Parathyroid adenoma (tissue), 2 donors: Measurements from ENCODE around the gene TKT.
A peak's percentile ranks its signal among the peaks of the same experiment; 100 is the strongest.

ENCODE experiments used
- H2AFZ ChIP-seq: fragments of 300-600 bp; sonication (generic); one replicate; pipeline ENCODE4 v1.7.0; 2017; ENCODE audit warnings: antibody characterized with exemption, mild to moderate bottlenecking
- H3K27ac ChIP-seq: fragments of 300-600 bp; sonication (generic); one replicate; pipeline ENCODE4 v1.7.0; 2017
- H3K27me3 ChIP-seq: fragments of 300-600 bp; sonication (generic); one replicate; pipeline ENCODE4 v1.7.0; 2017; ENCODE audit warnings: low read length; ENCODE audit not compliant: control insufficient read depth, insufficient read depth
- H3K36me3 ChIP-seq: fragments of 300-600 bp; sonication (generic); one replicate; pipeline ENCODE4 v1.7.0; 2017; ENCODE audit warnings: low read length; ENCODE audit not compliant: control insufficient read depth, insufficient read depth
- H3K4me1 ChIP-seq: fragments of 300-600 bp; sonication (generic); one replicate; pipeline ENCODE4 v1.7.0; 2017; ENCODE audit warnings: control low read depth
- H3K4me2 ChIP-seq: fragments of 300-600 bp; sonication (generic); one replicate; pipeline ENCODE4 v1.7.0; 2017; ENCODE audit warnings: low read length
- H3K4me3 ChIP-seq: fragments of 300-600 bp; sonication (generic); one replicate; pipeline ENCODE4 v1.7.0; 2017; ENCODE audit warnings: low read depth, low read length
- H3K79me2 ChIP-seq: fragments of 300-600 bp; sonication (generic); one replicate; pipeline ENCODE4 v1.7.0; 2017; ENCODE audit warnings: control low read depth
- H3K9ac ChIP-seq: fragments of 300-600 bp; sonication (generic); one replicate; pipeline ENCODE4 v1.7.0; 2017; ENCODE audit warnings: mild to moderate bottlenecking
- H3K9me3 ChIP-seq: fragments of 300-600 bp; sonication (generic); one replicate; pipeline ENCODE4 v1.7.0; 2017; ENCODE audit warnings: low read length; ENCODE audit not compliant: control insufficient read depth
- TF ChIP-seq, protein P1 (sequence below): fragments of 300-600 bp; sonication (generic); IDR thresholded peaks from one replicate; pipeline ENCODE4 v1.7.0; 2017; ENCODE audit warnings: antibody characterized with exemption, mild to moderate bottlenecking
- donor health status: primary hyperparathyroidism.

The TKT gene

DNA sequence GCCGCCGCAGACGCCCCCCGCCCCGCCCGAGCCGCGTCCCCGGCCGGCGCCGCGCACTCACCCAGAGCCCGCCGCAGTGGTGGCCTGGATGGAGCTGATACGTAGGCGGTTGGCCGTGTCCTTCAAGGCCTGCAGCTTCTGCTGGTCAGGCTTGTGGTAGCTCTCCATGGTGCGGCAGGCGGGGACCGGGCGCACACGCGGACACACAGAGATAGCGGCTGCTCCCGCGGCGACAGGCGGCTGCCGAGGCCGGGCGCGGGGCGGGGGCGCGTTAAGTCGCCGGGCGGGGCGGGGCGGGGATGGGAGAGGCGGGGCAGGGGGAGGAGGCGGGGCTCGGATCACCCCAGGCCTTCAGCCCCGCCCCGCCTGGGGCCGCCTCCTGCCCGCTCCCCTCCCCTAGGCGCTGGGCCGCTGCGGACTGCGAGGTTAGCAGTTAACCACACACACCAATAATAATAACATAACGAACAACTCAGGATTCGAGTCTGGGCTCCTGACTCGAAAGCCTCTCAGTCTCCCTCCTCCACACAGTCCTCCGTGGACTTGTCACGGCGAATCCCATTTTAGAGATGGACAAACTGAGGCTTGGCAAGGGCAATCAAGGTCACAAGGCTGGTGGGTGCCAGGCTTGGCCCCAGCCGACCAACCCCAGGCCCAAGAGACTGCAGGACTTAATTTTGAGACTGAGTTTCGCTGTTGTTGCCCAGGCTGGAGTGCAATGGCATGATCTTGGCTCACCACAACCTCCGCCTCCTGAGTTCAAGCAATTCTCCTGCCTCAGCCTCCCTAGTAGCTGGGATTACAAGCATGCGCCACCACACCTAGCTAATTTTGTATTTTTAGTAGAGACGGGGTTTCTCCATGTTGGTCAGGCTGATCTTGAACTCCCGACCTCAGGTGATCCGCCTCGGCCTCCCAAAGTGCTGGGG is at the start of gene TKT:
Gene TKT, minus strand, starts transcription at position 248 of the 929 bp plus-strand sequence. Its CDS starts 80 bp downstream, at position 168.
- H3K27me3 ChIP-seq, result no peaks in the 10 kb centered on the region

GRCh38 chr3:53303957-53304356 is 48.1 kb upstream of the TKT start:
- Histone ChIP-seq H3K4me1 (no peaks in the 10 kb centered on the region), H3K9ac (no peak overlapping the region), H3K27ac (no peak overlapping the region), H3K9me3 (no peaks in the 10 kb centered on the region), H3K4me2 (no peak overlapping the region), H3K79me2 (no peaks in the 10 kb centered on the region), H3K4me3 (no peak overlapping the region), H3K27me3 (no peaks in the 10 kb centered on the region), H3K36me3 (no peaks in the 10 kb centered on the region), H2AFZ (no peak overlapping the region)
- TF ChIP-seq, protein P1, sequence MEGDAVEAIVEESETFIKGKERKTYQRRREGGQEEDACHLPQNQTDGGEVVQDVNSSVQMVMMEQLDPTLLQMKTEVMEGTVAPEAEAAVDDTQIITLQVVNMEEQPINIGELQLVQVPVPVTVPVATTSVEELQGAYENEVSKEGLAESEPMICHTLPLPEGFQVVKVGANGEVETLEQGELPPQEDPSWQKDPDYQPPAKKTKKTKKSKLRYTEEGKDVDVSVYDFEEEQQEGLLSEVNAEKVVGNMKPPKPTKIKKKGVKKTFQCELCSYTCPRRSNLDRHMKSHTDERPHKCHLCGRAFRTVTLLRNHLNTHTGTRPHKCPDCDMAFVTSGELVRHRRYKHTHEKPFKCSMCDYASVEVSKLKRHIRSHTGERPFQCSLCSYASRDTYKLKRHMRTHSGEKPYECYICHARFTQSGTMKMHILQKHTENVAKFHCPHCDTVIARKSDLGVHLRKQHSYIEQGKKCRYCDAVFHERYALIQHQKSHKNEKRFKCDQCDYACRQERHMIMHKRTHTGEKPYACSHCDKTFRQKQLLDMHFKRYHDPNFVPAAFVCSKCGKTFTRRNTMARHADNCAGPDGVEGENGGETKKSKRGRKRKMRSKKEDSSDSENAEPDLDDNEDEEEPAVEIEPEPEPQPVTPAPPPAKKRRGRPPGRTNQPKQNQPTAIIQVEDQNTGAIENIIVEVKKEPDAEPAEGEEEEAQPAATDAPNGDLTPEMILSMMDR, result no peak

More for the DNA sequence above, at the start of gene TKT:
- TF ChIP-seq, protein P1, result no peak
- Histone ChIP-seq H3K9me3 (no peaks in the 10 kb centered on the region), H2AFZ (peak within 1 kb of the TSS; percentile 91), H3K9ac (peak within 1 kb of the TSS; percentile 72), H3K36me3 (no peaks in the 10 kb centered on the region), H3K79me2 (peaks cover 30% of the 10 kb centered on the region), H3K4me3 (peak within 1 kb of the TSS; percentile 75), H3K27ac (peak within 1 kb of the TSS; percentile 74), H3K4me1 (peaks cover 23% of the 10 kb centered on the region), H3K4me2 (peak within 1 kb of the TSS; percentile 99)

- H3K4me1 ChIP-seq, result no peaks in the 10 kb centered on the region
- H2AFZ ChIP-seq, result no peak overlapping the region
- H3K4me2 ChIP-seq, result no peak overlapping the region
- H3K27me3 ChIP-seq, result no peaks in the 10 kb centered on the region
- no peaks in the 10 kb centered on the region for H3K36me3 ChIP-seq
- no peaks in the 10 kb centered on the region for H3K9me3 ChIP-seq
- no peaks in the 10 kb centered on the region for H3K79me2 ChIP-seq
- no peak overlapping the region for H3K27ac ChIP-seq
- no peak overlapping the region for H3K4me3 ChIP-seq
- TF ChIP-seq, protein P1, result no peak
- H3K9ac ChIP-seq, result no peak overlapping the region
Measured at GRCh38 chr3:53303549-53303948, 47.7 kb upstream of the TKT start.

DNA sequence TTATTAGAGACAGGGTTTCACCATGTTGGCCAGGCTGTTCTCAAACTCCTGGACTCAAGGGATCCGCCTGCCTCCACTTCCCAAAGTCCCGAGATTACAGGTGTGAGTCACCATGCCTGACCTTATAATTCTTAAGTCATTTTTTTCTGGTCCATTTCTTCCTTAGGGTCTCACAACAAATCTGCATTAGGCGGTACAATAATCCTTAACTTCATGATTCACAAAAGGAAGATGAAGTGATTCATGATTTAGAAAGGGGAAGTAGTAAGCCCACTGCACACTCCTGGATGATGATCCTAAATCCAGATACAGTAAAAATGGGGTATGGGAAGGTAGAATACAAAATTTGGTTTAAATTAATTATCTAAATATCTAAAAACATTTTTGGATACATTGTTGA is 45.0 kb upstream of the TKT start:
- H3K27ac ChIP-seq, result no peak overlapping the region
- no peaks in the 10 kb centered on the region for H3K36me3 ChIP-seq
- H3K79me2 ChIP-seq, result peaks cover 4% of the 10 kb centered on the region

More for the DNA sequence above, 45.0 kb upstream of the TKT start:
- no peak overlapping the region for H3K4me2 ChIP-seq
- H3K4me3 ChIP-seq, result no peak overlapping the region
- H3K9me3 ChIP-seq, result no peaks in the 10 kb centered on the region
- H3K27me3 ChIP-seq, result no peaks in the 10 kb centered on the region
- no peak overlapping the region for H2AFZ ChIP-seq
- TF ChIP-seq, protein P1, result no peak
- no peaks in the 10 kb centered on the region for H3K4me1 ChIP-seq
- H3K9ac ChIP-seq, result no peak overlapping the region
